Activated naive CD4-positive, alpha-beta T cell treated with anti-CD3 and anti-CD28 coated beads, Interleukin-2, amount 50 U/mL, for 72 hours (primary cell): ENCODE data around the gene C4A. TPM values are rescaled to one million over a fixed set of nuclear protein-coding genes. Genes with fewer than 3 reads are reported as not detected.
A peak's percentile ranks its signal among the peaks of the same experiment; 100 is the strongest.
"Not testable (repeated sequence)": the region's sequence is repeated elsewhere in the genome, so short reads cannot be mapped to it uniquely, and the experiment has no call there.

Source experiments
- ATAC-seq, 2 donors: fragments of 150-1000 bp; cut with Tn5 transposase; 2 replicates each; pipeline ENCODE4 v1.10.0; 2021; ENCODE audit warnings: mild to moderate bottlenecking in 2 of 2, moderate library complexity in 2 of 2
- DNase-seq, 2 donors: peaks; one replicate each; pipeline ENCODE4 v3.0.0; 2021 to 2022; ENCODE audit warnings: low spot score in 2 of 2
- H3K27ac Mint-ChIP-seq, 2 donors: one replicate each; pipeline ENCODE4 v1.8.0; 2022; ENCODE audit warnings: mild to moderate bottlenecking in 2 of 2, mixed read lengths in 2 of 2
- H3K36me3 Mint-ChIP-seq, 2 donors: one replicate each; pipeline ENCODE4 v1.8.0; 2022; ENCODE audit warnings: mixed read lengths in 2 of 2
- H3K9me3 Mint-ChIP-seq, 2 donors: one replicate each; pipeline ENCODE4 v1.8.0; 2022; ENCODE audit warnings: mixed read lengths in 2 of 2
- total RNA-seq, 2 donors: library from RNA; stranded (reverse); gene quantifications; one replicate each; pipeline ENCODE4 v1.2.3, GENCODE V29; 2022

The C4A gene
- total RNA-seq, 2 donors from 2014 or later, result 4.1 to 8.1 TPM

GRCh38 chr6:32004393-32004792 is 22.5 kb downstream of the C4A start:
- not testable (repeated sequence) for ATAC-seq, H3K9me3 Mint-ChIP-seq, H3K36me3 Mint-ChIP-seq
- peak overlapping the region in 1 of 2 donors; percentile 60 for H3K27ac Mint-ChIP-seq
- peak in 1 of 2 donors; percentile 1 for DNase-seq

GRCh38 chr6:32004864-32005537 is 23.1 kb downstream of the C4A start:
- not testable (repeated sequence) for H3K27ac Mint-ChIP-seq, H3K9me3 Mint-ChIP-seq, H3K36me3 Mint-ChIP-seq
- ATAC-seq (peak; percentile 58 to 67), DNase-seq (peak; percentile 1 to 48)

- not testable (repeated sequence) for H3K36me3 Mint-ChIP-seq, H3K27ac Mint-ChIP-seq, H3K9me3 Mint-ChIP-seq, ATAC-seq
- DNase-seq, result peak in 1 of 2 donors; percentile 2
These were observed 23.7 kb downstream of the C4A start for GRCh38 chr6:32005538-32005880.

GRCh38 chr6:32005991-32006529 is 24.2 kb downstream of the C4A start:
- peak; percentile 1 to 45 for DNase-seq
- not testable (repeated sequence) for ATAC-seq, H3K36me3 Mint-ChIP-seq, H3K27ac Mint-ChIP-seq, H3K9me3 Mint-ChIP-seq

GRCh38 chr6:32007086-32007485 is 25.2 kb downstream of the C4A start:
- not testable (repeated sequence) for H3K9me3 Mint-ChIP-seq, H3K36me3 Mint-ChIP-seq, H3K27ac Mint-ChIP-seq, ATAC-seq
- DNase-seq, result peak; percentile 1 to 47

- ATAC-seq, DNase-seq, H3K9me3 Mint-ChIP-seq, H3K27ac Mint-ChIP-seq, H3K36me3 Mint-ChIP-seq: not testable (repeated sequence)
These were observed 26.2 kb downstream of the C4A start for GRCh38 chr6:32008037-32008436.

GRCh38 chr6:32008616-32009015 is 26.8 kb downstream of the C4A start:
- not testable (repeated sequence) for H3K9me3 Mint-ChIP-seq, ATAC-seq

GRCh38 chr6:32009537-32009936 is 27.7 kb downstream of the C4A start:
- not testable (repeated sequence) for H3K36me3 Mint-ChIP-seq, ATAC-seq, H3K27ac Mint-ChIP-seq, H3K9me3 Mint-ChIP-seq
- peak in 1 of 2 donors; percentile 42 for DNase-seq

More at GRCh38 chr6:32008616-32009015, 26.8 kb downstream of the C4A start:
- peak; percentile 1 to 35 for DNase-seq
- H3K36me3 Mint-ChIP-seq, H3K27ac Mint-ChIP-seq: not testable (repeated sequence)

- not testable (repeated sequence) for H3K9me3 Mint-ChIP-seq, H3K27ac Mint-ChIP-seq, ATAC-seq, H3K36me3 Mint-ChIP-seq
- DNase-seq, result peak; percentile 2 to 30
These were observed 29.1 kb downstream of the C4A start for GRCh38 chr6:32010856-32011530.

- not testable (repeated sequence) for ATAC-seq, H3K9me3 Mint-ChIP-seq, H3K36me3 Mint-ChIP-seq
- peak; percentile 1 to 51 for DNase-seq
- peak overlapping the region in 1 of 2 donors; percentile 23 for H3K27ac Mint-ChIP-seq
These were observed 31.2 kb downstream of the C4A start for GRCh38 chr6:32012941-32013617.

- ATAC-seq, H3K36me3 Mint-ChIP-seq, DNase-seq: not testable (repeated sequence)
These were observed 31.9 kb downstream of the C4A start for GRCh38 chr6:32013738-32014137.

GRCh38 chr6:32014547-32014946 is 32.7 kb downstream of the C4A start, which contains the start of gene C4B:
TSS of gene C4B (plus strand) at chr6:32014795. CDS start at chr6:32014846, 51 bp downstream.
- not testable (repeated sequence) for H3K36me3 Mint-ChIP-seq, H3K9me3 Mint-ChIP-seq, DNase-seq, ATAC-seq, H3K27ac Mint-ChIP-seq

More at GRCh38 chr6:32013738-32014137, 31.9 kb downstream of the C4A start:
- not testable (repeated sequence) for H3K9me3 Mint-ChIP-seq, H3K27ac Mint-ChIP-seq

GRCh38 chr6:32022100-32022499 is 40.2 kb downstream of the C4A start:
- not testable (repeated sequence) for H3K27ac Mint-ChIP-seq, ATAC-seq

GRCh38 chr6:32028631-32029030 is 46.8 kb downstream of the C4A start:
- DNase-seq, H3K27ac Mint-ChIP-seq, H3K36me3 Mint-ChIP-seq, H3K9me3 Mint-ChIP-seq, ATAC-seq: not testable (repeated sequence)

More at GRCh38 chr6:32022100-32022499, 40.2 kb downstream of the C4A start:
- not testable (repeated sequence) for H3K9me3 Mint-ChIP-seq, DNase-seq, H3K36me3 Mint-ChIP-seq

- H3K36me3 Mint-ChIP-seq, DNase-seq, H3K9me3 Mint-ChIP-seq, H3K27ac Mint-ChIP-seq: not testable (repeated sequence)
- peak in 1 of 2 donors; percentile 6 for ATAC-seq
These were observed 47.7 kb downstream of the C4A start for GRCh38 chr6:32029553-32029952.

GRCh38 chr6:32035283-32036013 is 53.6 kb downstream of the C4A start:
- not testable (repeated sequence) for H3K9me3 Mint-ChIP-seq, H3K36me3 Mint-ChIP-seq, H3K27ac Mint-ChIP-seq, DNase-seq, ATAC-seq
